Activated CD4-positive, alpha-beta T cell treated with anti-CD3 and anti-CD28 coated beads, Interleukin-2, amount 10 ng/mL, durations not matched to agents 7 days and 5 days (primary cell): Measurements from ENCODE around the gene RBM19. TPM values are rescaled to one million over a fixed set of nuclear protein-coding genes. Genes with fewer than 3 reads are reported as not detected.

ENCODE experiments used
- CTCF ChIA-PET: fragments of 350-600 bp; sonication (Branson Sonifier 250); formaldehyde crosslinking; loops from one replicate; lab custom pipeline; 2021; ENCODE audit warnings: antibody characterized with exemption; lab: Charles Lee
- POLR2A ChIA-PET: fragments of 350-600 bp; sonication (Branson Sonifier 250); formaldehyde crosslinking; loops from one replicate; lab custom pipeline; 2021; ENCODE audit warnings: antibody characterized with exemption; lab: Charles Lee
- DNase-seq: peaks from one replicate; pipeline ENCODE4 v3.0.0-alpha.2; 2020
- H3K27ac Mint-ChIP-seq: one replicate; pipeline ENCODE4 v1.8.0; 2021; ENCODE audit warnings: mild to moderate bottlenecking, moderate library complexity, mixed read lengths
- H3K27me3 Mint-ChIP-seq: one replicate; pipeline ENCODE4 v1.8.0; 2021; ENCODE audit warnings: mixed read lengths
- H3K36me3 Mint-ChIP-seq: one replicate; pipeline ENCODE4 v1.8.0; 2021; ENCODE audit warnings: low read depth, mixed read lengths
- H3K4me1 Mint-ChIP-seq: one replicate; pipeline ENCODE4 v1.8.0; 2021; ENCODE audit warnings: mixed read lengths
- H3K4me3 Mint-ChIP-seq: one replicate; pipeline ENCODE4 v1.8.0; 2021; ENCODE audit warnings: mild to moderate bottlenecking, moderate library complexity, mixed read lengths
- H3K9me3 Mint-ChIP-seq: one replicate; pipeline ENCODE4 v1.8.0; 2021; ENCODE audit warnings: mixed read lengths
- total RNA-seq, 2 experiments: library from RNA; stranded (reverse); gene quantifications; one replicate each; pipeline ENCODE4 v1.2.3, GENCODE V29; 2021

RBM19 gene
- total RNA-seq, 2 experiments from 2014 or later: 36.0 to 39.0 TPM

- Mint-ChIP-seq H3K27ac (no peak overlapping the region), H3K27me3 (no peaks in the 10 kb centered on the region), H3K36me3 (peaks cover 2% of the 10 kb centered on the region), H3K4me1 (peaks cover 7% of the 10 kb centered on the region), H3K4me3 (no peak overlapping the region), H3K9me3 (no peaks in the 10 kb centered on the region)
- CTCF ChIA-PET: no interaction called here
- POLR2A ChIA-PET: no interaction called here
- no peak for DNase-seq
Observed at GRCh38 chr12:113857371-113857770, 108.8 kb downstream of the RBM19 start.

DNA sequence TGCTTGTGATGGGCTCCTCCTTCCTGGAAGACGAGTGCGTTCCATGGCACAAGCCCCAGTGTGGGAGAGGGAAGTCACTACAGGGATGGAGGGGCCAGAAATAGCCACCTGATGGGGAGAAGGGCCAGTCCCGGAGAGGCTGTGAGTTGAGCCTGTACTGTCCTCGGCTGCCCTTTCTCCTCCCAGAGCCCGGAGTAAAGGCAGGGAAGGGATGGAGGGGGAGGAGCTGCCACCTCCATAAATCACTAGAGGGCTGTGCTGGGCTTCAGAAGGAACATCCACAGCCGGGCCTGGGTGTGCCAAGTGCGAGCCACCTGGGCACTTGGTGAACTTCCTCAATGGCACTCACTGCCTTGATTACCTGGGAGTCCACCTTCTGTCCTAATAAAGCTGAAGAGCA lies 110.1 kb downstream of the RBM19 start:
- POLR2A ChIA-PET: no interaction called here
- no peaks in the 10 kb centered on the region for H3K4me1 Mint-ChIP-seq
- H3K4me3 Mint-ChIP-seq: no peak overlapping the region
- no peaks in the 10 kb centered on the region for H3K27me3 Mint-ChIP-seq
- H3K36me3 Mint-ChIP-seq: no peaks in the 10 kb centered on the region
- no peak for DNase-seq
- CTCF ChIA-PET: no interaction called here
- no peaks in the 10 kb centered on the region for H3K9me3 Mint-ChIP-seq
- no peak overlapping the region for H3K27ac Mint-ChIP-seq

DNA sequence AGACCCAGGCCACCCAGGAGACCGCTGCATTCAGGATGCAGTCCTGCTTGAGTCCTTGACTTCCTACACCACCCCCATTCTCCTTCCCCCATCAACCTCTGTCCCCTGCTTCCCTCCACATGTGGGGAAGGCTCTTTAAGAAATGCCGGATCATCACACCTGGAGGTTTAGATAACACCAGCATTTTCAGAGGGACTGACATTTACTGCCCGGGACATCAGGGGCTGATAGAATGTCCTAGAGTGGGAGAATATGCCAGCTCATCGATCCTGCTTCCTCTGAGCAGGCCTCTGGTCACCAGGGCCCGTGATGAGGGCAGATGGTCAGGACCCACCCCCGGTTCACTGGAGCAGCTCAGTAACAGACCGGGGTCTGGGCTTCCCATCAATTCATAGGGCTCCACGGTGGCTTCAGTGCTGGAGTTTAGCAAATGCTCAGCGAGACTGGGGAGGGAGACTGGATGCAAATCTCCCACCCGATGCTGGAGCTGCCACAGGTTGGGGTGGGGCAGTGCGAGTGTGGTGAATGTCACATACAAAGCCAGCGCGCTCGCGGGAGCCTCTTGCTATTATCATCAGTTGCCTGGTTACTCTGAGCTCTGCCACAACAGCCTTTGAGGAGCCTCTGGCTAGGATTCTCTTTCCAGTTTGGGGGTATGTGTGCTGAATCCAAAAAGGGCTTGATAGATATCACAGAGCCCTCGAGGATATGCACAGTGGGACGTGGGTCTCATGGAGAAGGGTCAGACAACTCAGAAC lies 111.6 kb downstream of the RBM19 start:
- no peaks in the 10 kb centered on the region for H3K27me3 Mint-ChIP-seq
- ChIA-PET POLR2A (no interaction called here), CTCF (no interaction called here)
- no peaks in the 10 kb centered on the region for H3K9me3 Mint-ChIP-seq
- H3K4me3 Mint-ChIP-seq: no peak overlapping the region
- DNase-seq: no peak
- H3K36me3 Mint-ChIP-seq: no peaks in the 10 kb centered on the region
- H3K27ac Mint-ChIP-seq: no peak overlapping the region
- no peaks in the 10 kb centered on the region for H3K4me1 Mint-ChIP-seq

DNA sequence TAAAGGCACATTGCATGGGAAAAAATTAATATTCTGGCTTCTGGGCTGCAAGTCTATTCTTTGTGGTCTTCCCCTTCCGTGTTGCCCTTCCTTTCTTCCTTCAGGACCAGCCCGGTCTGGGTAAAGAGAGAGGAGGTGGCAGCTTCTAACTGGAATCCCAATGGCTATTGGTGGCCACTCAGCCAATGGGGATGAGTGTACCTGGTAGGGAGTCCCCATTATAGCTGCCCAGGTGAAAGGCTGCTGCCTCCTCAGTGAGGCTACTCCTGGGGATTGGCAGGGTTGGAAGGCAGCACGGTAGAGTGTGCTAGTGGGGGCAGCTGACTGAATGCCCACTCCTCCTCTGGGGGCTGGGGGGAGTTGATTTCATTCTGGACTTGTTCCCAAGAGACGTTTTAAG lies 112.6 kb downstream of the RBM19 start:
- H3K27me3 Mint-ChIP-seq: no peaks in the 10 kb centered on the region

DNA sequence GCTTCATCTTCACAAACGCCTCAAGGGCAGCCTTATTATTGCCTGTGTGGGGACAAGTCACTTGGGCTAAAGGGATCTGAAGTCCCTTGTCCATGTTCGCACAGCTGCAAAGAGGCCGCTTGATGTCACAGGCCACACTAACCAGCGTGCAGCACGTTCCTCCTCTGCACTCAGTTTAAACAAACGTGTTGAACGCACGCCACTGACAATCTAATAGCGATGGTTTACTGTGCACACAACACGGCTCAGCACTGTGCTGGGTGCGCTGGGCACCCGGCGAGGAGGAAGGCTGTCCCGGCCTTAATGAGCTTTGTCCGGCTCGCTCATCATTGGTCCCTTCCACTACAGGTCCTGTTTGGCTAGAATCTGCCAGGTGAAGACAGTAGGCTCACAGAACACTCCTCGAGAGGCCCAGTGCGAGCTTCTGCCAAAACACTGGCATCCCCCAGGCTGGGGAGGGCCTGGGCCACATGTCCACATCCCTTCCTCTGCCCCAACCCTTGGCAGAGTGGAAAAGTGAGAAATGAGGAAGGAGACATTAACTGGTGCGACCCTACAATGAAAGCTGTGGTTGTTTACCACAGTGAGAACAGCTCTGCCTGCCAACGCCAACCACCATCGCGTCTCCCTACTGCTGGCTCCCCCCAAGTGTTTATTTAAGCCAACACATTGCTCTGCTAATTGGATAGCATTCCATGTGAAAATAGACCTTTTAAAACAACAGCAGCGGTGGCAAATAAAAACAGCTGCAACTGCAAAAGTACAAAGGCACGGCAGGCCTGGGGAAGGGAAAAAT lies 113.2 kb downstream of the RBM19 start:
- CTCF ChIA-PET: interaction anchor here (0.8 kb wide), 1 partner anchor 27 kb away, joined by 3 read pairs; no protein-coding TSS in a partner anchor

More for the DNA sequence above, 112.6 kb downstream of the RBM19 start:
- ChIA-PET POLR2A (no interaction called here), CTCF (interaction anchor here (0.8 kb wide), 1 partner anchor 27 kb away, joined by 3 read pairs; no protein-coding TSS in a partner anchor)
- Mint-ChIP-seq H3K9me3 (no peaks in the 10 kb centered on the region), H3K36me3 (no peaks in the 10 kb centered on the region), H3K4me3 (no peak overlapping the region), H3K4me1 (no peaks in the 10 kb centered on the region), H3K27ac (no peak overlapping the region)
- DNase-seq: no peak

DNA sequence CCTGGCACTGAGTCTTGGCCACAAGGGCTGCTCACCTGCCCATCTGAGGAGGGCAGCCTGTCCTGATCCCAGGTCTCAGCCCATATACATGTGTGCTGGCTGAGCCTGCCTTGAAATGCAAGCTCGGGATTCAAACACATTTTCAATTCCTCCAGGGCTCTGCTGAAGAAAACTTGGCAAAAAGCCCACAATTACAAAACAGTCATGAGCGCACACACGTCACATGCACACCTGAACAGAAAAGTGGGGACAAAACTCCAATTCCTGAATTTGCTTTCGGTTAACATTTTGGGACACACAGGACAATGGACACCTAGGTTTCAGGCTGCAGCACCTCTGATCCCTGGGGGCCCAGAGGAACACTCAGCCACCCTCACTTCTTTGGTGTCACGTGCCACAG lies 113.9 kb downstream of the RBM19 start:
- no peaks in the 10 kb centered on the region for H3K9me3 Mint-ChIP-seq
- H3K27ac Mint-ChIP-seq: no peak overlapping the region
- H3K4me3 Mint-ChIP-seq: no peak overlapping the region
- DNase-seq: no peak
- CTCF ChIA-PET: no interaction called here
- H3K27me3 Mint-ChIP-seq: no peaks in the 10 kb centered on the region
- no peaks in the 10 kb centered on the region for H3K36me3 Mint-ChIP-seq
- no peaks in the 10 kb centered on the region for H3K4me1 Mint-ChIP-seq
- POLR2A ChIA-PET: no interaction called here

More for the DNA sequence above, 113.2 kb downstream of the RBM19 start:
- no peak overlapping the region for H3K27ac Mint-ChIP-seq
- H3K36me3 Mint-ChIP-seq: no peaks in the 10 kb centered on the region
- H3K27me3 Mint-ChIP-seq: no peaks in the 10 kb centered on the region
- POLR2A ChIA-PET: no interaction called here
- no peaks in the 10 kb centered on the region for H3K9me3 Mint-ChIP-seq
- no peaks in the 10 kb centered on the region for H3K4me1 Mint-ChIP-seq
- H3K4me3 Mint-ChIP-seq: no peak overlapping the region
- no peak for DNase-seq

DNA sequence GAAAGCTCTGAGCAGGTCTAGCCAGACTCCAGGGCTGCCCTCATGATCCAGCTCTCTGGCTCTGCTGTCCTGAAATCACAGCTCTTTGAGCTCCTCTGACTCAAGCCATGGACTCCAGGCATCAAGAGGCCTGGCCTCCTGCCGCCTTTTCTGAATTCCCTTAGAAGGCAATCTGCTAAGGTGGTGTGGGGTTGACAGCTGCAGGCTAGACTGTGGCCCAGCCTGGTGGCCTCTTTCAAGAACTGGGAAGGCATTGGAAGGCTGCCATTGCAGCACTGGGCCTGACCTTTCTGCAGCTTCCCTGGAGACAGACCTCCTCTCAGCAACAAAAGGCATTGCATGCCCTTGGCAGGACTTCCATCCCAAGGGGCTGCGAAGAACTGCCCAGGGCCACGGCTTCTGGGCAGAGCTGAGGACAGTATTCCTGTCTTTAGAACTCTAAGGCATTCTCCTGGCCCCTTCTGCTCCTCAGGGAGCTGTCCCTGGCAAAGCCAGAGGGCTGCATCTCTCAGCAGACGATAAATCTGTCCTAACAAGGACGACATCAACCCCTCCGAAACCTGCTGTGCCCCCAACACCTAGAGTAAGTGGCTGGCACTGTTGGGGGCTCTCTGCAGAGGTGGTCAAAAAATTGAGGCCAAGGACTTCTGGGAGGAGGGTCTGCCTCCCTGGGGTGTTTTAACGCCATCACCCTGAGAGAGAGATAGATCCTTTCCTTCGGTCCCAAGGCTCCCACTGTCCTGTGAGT lies 115.6 kb downstream of the RBM19 start:
- H3K27me3 Mint-ChIP-seq: no peaks in the 10 kb centered on the region
- no peaks in the 10 kb centered on the region for H3K36me3 Mint-ChIP-seq
- ChIA-PET POLR2A (no interaction called here), CTCF (interaction anchor here (0.6 kb wide), 2 partner anchors 22 to 444 kb away, joined by 4 to 6 read pairs; no protein-coding TSS in a partner anchor)
- H3K9me3 Mint-ChIP-seq: no peaks in the 10 kb centered on the region
- H3K27ac Mint-ChIP-seq: no peak overlapping the region
- no peak overlapping the region for H3K4me3 Mint-ChIP-seq
- DNase-seq: no peak
- H3K4me1 Mint-ChIP-seq: no peaks in the 10 kb centered on the region

GRCh38 chr12:113847856-113848255 lies 118.3 kb downstream of the RBM19 start:
- ChIA-PET POLR2A (no interaction called here), CTCF (interaction anchor here (1.0 to 1.1 kb wide), 2 partner anchors 10 to 31 kb away, joined by 3 to 4 read pairs; no protein-coding TSS in a partner anchor)
- no peaks in the 10 kb centered on the region for H3K4me1 Mint-ChIP-seq
- H3K27me3 Mint-ChIP-seq: no peaks in the 10 kb centered on the region
- H3K27ac Mint-ChIP-seq: no peak overlapping the region
- H3K36me3 Mint-ChIP-seq: no peaks in the 10 kb centered on the region
- DNase-seq: no peak
- H3K9me3 Mint-ChIP-seq: no peaks in the 10 kb centered on the region
- no peak overlapping the region for H3K4me3 Mint-ChIP-seq

GRCh38 chr12:113846883-113847755 lies 119.0 kb downstream of the RBM19 start:
- Mint-ChIP-seq H3K4me1 (no peaks in the 10 kb centered on the region), H3K27me3 (no peaks in the 10 kb centered on the region), H3K36me3 (no peaks in the 10 kb centered on the region), H3K27ac (no peak overlapping the region), H3K4me3 (no peak overlapping the region), H3K9me3 (no peaks in the 10 kb centered on the region)
- no peak for DNase-seq
- ChIA-PET CTCF (interaction anchor here (1.0 kb wide), 1 partner anchor 32 kb away, joined by 3 read pairs; no protein-coding TSS in a partner anchor), POLR2A (no interaction called here)

DNA sequence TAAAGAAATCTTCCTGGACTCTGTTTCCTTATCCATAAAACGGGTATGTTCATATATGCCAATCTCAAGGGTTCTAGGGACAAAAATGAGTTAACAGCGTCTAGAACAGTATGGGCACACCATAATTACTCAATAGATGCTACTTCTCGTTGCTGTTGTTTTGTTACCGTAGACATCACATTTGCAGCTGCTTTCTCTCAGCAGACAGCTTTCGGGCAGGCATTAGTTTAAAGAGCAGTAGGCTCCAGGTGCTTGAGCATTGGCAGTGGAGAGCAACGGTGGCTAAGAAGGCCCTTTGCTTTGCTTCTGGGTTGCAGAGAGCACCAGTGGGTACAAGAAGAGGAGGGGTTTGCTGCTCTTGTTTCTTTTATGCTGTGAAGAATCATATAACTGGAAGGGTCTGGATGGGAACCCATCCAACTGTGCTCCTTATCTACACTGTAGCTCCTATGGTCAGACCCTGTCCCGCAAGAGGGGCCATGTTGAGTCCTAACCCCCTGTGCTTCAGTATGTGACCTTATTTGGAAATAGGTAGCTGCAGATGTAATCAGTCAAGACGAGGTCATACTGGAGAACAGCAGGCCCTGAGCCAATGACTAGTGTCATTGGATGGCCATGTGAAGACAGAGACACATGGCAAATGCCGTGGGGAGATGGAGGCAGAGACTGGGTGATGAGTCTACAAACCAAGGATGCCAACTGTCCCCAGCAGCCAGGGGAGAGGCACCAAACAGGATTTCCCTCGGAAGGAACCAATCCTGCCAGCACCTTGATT lies 120.0 kb downstream of the RBM19 start:
- Mint-ChIP-seq H3K36me3 (no peaks in the 10 kb centered on the region), H3K27ac (no peak overlapping the region), H3K9me3 (no peaks in the 10 kb centered on the region), H3K4me1 (no peaks in the 10 kb centered on the region), H3K4me3 (no peak overlapping the region), H3K27me3 (no peaks in the 10 kb centered on the region)
- ChIA-PET POLR2A (no interaction called here), CTCF (no interaction called here)
- no peak for DNase-seq

DNA sequence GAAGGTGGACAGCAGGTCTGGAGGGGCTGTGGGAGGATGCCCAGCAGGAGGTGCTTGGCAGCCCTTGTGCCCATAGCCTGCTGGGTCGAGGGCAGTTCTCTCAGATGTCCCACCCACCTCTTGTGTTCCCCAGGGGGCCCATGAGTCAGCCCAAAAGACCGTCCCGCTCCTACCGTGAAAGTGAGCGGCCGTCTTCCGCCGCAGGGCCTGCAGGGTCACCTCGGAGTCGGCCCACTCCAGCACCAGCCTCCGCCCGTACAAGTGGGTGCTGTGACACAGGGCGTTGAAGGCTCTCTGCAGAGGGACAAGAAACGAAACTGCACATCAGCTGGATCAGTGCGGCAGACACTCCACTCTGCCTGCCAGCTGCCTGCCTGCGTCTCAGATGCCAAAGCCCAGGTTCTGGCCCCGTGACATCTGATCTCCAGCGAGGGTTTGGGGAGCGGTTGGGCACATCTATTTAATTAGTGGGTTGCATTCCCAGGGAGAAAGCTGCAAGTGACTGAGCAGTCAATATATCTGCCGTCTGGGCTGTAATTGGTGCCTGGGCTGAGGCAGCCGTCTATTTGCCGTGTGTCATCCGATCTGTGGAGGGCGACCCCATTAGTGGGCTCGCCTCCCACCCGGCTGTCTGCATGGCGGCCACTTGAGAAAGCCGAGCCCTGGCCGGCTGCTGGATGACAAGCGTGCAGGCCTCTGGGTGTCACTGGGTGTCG lies 121.5 kb downstream of the RBM19 start:
- ChIA-PET POLR2A (no interaction called here), CTCF (no interaction called here)
- Mint-ChIP-seq H3K36me3 (no peaks in the 10 kb centered on the region), H3K4me1 (no peaks in the 10 kb centered on the region), H3K9me3 (no peaks in the 10 kb centered on the region), H3K4me3 (no peak overlapping the region), H3K27me3 (no peaks in the 10 kb centered on the region), H3K27ac (no peak overlapping the region)
- no peak for DNase-seq
